HG03135 (cell line): ENCODE measurements around the gene ITIH4.
"Not testable (repeated sequence)": the region's sequence is repeated elsewhere in the genome, so short reads cannot be mapped to it uniquely, and the experiment has no call there.

Experiments
- ATAC-seq: cut with Tn5 transposase; IDR thresholded peaks from one replicate; pipeline ENCODE4 v1.9.1; 2021; ENCODE audit warnings: mild to moderate bottlenecking, moderate library complexity; ENCODE audit not compliant: unreplicated experiment

ITIH4 gene

GRCh38 chr3:52787246-52787645 is 43.2 kb downstream of the ITIH4 start:
- no peak for ATAC-seq

- ATAC-seq: no peak
Observed at GRCh38 chr3:52786330-52787215, 43.9 kb downstream of the ITIH4 start.

- ATAC-seq: no peak
Observed at GRCh38 chr3:52784931-52785590, 45.4 kb downstream of the ITIH4 start.

- no peak for ATAC-seq
Observed at GRCh38 chr3:52784021-52784621, 46.4 kb downstream of the ITIH4 start.

- no peak for ATAC-seq
Observed at GRCh38 chr3:52783211-52783555, 47.3 kb downstream of the ITIH4 start.

GRCh38 chr3:52782412-52783210 is 47.9 kb downstream of the ITIH4 start:
- ATAC-seq: no peak

- no peak for ATAC-seq
Observed at GRCh38 chr3:52781741-52782140, 48.7 kb downstream of the ITIH4 start.

- no peak for ATAC-seq
Observed at GRCh38 chr3:52779837-52780585, 50.5 kb downstream of the ITIH4 start.

GRCh38 chr3:52779011-52779836 is 51.2 kb downstream of the ITIH4 start:
- peak; percentile 59 for ATAC-seq

GRCh38 chr3:52777959-52778805 is 52.3 kb downstream of the ITIH4 start:
- no peak for ATAC-seq

GRCh38 chr3:52777127-52777958 is 53.1 kb downstream of the ITIH4 start, which contains the start of gene ITIH1:
TSS of gene ITIH1 (plus strand) at chr3:52777599. CDS start at chr3:52777616, 17 bp downstream.
- no peak for ATAC-seq

- not testable (repeated sequence) for ATAC-seq
Observed at GRCh38 chr3:52776486-52776885, 54.0 kb downstream of the ITIH4 start.

- no peak for ATAC-seq
Observed at GRCh38 chr3:52775877-52776276, 54.6 kb downstream of the ITIH4 start.

GRCh38 chr3:52774901-52775864 is 55.3 kb downstream of the ITIH4 start:
- no peak for ATAC-seq

GRCh38 chr3:52774066-52774713 is 56.3 kb downstream of the ITIH4 start:
- no peak for ATAC-seq
